IPS-18c (cell line): ENCODE measurements around the gene SLIRP.
"Not testable (repeated sequence)": the region's sequence is repeated elsewhere in the genome, so short reads cannot be mapped to it uniquely, and the experiment has no call there.

Source experiments
- H3K4me3 ChIP-seq: 2 replicates; pipeline ENCODE4 v1.7.0; 2013; ENCODE audit warnings: low read depth, mild to moderate bottlenecking, low read length, moderate library complexity; ENCODE audit not compliant: insufficient read depth
- H3K9me3 ChIP-seq: one replicate; pipeline ENCODE4 v1.6.1; 2013; ENCODE audit warnings: mild to moderate bottlenecking, low read length, moderate library complexity; ENCODE audit not compliant: control insufficient read depth, insufficient read depth

SLIRP gene

GRCh38 chr14:77721437-77721836, 13.5 kb downstream of the SLIRP start:
- Histone ChIP-seq H3K4me3 (no peak overlapping the region), H3K9me3 (no peaks in the 10 kb centered on the region)

- H3K9me3 ChIP-seq = no peaks in the 10 kb centered on the region
These were observed 14.4 kb downstream of the SLIRP start for GRCh38 chr14:77722301-77722700.

GRCh38 chr14:77730976-77731497, 23.1 kb downstream of the SLIRP start:
- H3K4me3 ChIP-seq = no peak overlapping the region
- H3K9me3 ChIP-seq = peaks cover 2% of the 10 kb centered on the region

More at GRCh38 chr14:77722301-77722700, 14.4 kb downstream of the SLIRP start:
- H3K4me3 ChIP-seq = no peak overlapping the region

DNA sequence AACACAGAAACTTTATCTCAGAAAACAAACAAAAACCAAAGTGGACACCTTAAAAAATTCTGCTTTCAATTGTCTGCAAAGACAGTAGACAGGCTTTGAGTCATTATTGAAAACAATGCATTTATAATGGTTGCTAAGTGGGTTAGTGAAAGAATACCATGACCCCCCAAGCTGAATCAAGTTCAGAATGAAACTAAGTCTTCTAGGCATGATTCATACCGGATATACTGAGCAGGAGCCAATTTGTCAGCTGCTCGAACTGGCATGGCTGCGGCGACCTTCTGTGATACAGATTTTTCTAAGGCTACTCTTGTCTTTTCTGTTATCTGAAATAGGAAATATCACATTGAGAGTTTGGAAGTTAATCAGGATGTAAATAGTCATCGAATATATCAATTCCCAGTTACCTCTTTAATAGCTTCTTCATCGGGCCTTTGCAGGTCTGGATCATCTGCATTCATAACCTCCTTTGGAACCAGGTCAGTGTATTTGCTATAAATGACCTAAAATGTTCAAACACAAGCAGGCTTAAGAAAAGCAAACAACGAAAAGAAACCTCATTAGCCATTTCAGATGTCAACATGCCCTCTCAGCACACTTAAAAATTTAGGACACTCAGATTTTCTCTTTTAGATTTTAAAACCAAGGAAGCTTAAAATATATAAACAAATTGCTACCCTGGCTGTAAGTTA, 30.8 kb downstream of the SLIRP start:
- H3K9me3 ChIP-seq = no peaks in the 10 kb centered on the region
- H3K4me3 ChIP-seq = no peak overlapping the region

GRCh38 chr14:77741438-77741837, 33.5 kb downstream of the SLIRP start:
- H3K4me3 ChIP-seq = no peak overlapping the region
- H3K9me3 ChIP-seq = no peaks in the 10 kb centered on the region

- Histone ChIP-seq H3K4me3 (no peak overlapping the region), H3K9me3 (peaks cover 2% of the 10 kb centered on the region)
These were observed 38.3 kb downstream of the SLIRP start for GRCh38 chr14:77746064-77746702.

DNA sequence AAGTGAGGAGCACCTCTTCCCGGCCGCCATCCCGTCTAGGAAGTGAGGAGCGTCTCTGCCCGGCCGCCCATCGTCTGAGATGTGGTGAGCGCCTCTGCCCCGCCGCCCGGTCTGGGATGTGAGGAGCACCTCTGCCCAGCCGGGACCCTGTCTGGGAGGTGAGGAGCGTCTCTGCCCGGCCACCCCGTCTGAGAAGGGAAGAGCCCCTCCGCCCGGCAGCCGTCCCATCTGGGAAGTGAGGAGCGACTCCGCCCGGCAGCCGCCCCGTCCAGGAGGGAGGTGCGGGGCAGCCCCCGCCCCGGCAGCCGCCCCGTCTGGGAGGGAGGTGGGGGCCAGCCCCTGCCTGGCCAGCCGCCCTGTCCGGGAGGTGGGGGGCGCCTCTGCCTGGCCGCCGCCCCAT, 39.5 kb downstream of the SLIRP start:
- not testable (repeated sequence) for H3K9me3 ChIP-seq, H3K4me3 ChIP-seq

- no peak overlapping the region for H3K4me3 ChIP-seq
- H3K9me3 ChIP-seq = peaks cover 2% of the 10 kb centered on the region
These were observed 44.4 kb downstream of the SLIRP start for GRCh38 chr14:77752266-77752665.

- no peaks in the 10 kb centered on the region for H3K9me3 ChIP-seq
- no peak overlapping the region for H3K4me3 ChIP-seq
These were observed 45.1 kb downstream of the SLIRP start for GRCh38 chr14:77752799-77753516.

DNA sequence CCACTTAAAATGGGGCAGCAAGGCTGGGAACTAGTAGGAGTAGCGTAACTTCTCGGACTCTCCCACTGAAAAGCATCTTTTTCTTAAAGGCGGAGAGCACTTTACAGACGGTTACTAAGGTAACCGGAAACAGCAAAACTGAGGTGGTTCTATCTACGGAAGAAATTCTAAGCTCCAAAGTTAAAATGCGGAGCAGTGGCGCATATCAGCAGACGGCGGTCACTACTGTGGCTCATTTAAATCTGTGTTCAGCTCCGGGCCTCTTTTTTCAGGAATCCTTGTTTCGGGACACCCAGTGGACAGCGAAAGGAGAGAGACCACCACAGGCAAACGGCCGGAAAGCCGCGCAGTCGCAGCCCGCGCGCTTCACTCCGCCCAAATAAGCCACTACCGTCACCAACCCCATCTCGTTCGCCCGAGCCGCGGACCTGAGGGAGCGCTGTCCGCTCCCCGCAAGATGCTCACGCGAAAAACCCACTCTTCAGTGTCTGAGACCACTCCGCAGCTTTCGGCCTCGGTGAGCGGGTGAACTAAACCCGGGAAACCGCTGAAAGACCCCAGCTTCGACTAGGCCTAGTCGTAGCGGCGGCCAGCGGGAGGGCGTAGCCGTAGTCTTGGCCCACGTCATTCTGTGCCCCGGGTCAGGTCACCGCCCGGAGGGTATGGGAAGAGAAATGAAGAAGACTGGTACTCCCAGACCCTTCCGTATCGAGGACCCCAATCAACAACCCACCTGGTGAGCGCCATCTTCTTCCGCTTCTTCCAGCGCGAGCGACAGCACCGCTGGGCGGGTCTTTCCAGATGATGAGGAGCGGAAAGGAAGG, 52.7 kb downstream of the SLIRP start, which contains the start of gene SNW1:
TSS of gene SNW1 (minus strand) at position 776 of the 824 bp plus-strand sequence. CDS start at position 747, 29 bp downstream.
- Histone ChIP-seq H3K9me3 (no peaks in the 10 kb centered on the region), H3K4me3 (peak within 1 kb of the TSS; percentile 99)

GRCh38 chr14:77761205-77761931, 53.5 kb downstream of the SLIRP start:
- Histone ChIP-seq H3K4me3 (peak overlapping the region; percentile 99), H3K9me3 (no peaks in the 10 kb centered on the region)

DNA sequence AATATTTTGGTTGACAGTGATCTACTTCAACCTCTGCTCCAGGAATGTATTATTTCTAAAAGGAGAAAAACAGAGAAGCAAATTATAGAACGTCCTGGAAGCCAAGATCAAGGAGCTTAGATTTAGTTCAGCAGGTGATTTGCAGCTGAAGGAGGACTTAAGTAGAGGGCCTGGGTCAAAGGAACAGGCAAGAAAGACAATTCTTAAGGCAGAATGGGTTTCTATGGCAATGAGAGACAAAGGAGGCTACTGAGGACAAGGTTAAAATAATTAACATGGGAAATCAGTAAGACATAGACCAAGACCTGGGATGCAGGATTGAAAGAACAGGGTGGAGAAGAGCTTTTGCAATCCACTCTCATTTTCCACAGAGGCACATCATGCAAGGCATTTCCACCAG, 55.4 kb downstream of the SLIRP start:
- Histone ChIP-seq H3K9me3 (no peaks in the 10 kb centered on the region), H3K4me3 (peak overlapping the region; percentile 6; the same call in 1 of the 2 replicates)

DNA sequence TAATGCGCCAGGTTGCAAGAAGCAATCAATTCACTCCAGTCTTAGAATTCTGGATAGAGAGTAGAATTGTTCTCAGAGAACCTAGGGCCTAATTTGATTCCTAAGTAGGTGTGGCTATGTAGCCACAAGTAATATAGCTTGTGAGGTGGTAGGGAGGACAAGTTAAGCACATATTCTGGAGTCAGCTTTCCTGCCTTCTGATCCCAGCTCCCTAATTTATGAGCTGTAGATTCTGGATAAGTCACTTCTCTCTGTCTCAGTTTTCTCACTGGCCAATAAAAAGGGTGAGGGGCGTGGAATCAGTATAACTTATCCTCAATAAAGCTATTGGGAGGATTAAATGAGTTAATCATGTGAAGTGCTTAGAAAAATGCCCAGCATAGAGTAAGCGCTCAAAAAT, 56.1 kb downstream of the SLIRP start:
- 0 out of 2 replicates have a peak overlapping the region, but pooled peaks have one; percentile 6 for H3K4me3 ChIP-seq
- no peaks in the 10 kb centered on the region for H3K9me3 ChIP-seq
